Astrocyte of the cerebellum (primary cell): ENCODE data around the gene NAA80.

Experiments
- DNase-seq: peaks from one replicate; pipeline ENCODE4 v3.0.0-alpha.2; 2011; ENCODE audit warnings: low read depth
- H3K4me3 ChIP-seq: 2 replicates; pipeline ENCODE4 v1.5.1; 2011; ENCODE audit warnings: mild to moderate bottlenecking, low read depth, low read length, moderate library complexity
- CTCF ChIP-seq: IDR thresholded peaks from 2 replicates; pipeline ENCODE4 v1.5.1; 2012; ENCODE audit warnings: low read length, low read depth, moderate library complexity, mild to moderate bottlenecking; ENCODE audit errors: missing control alignments
- in situ Hi-C: cut with HindIII; loops from 2 replicates; pipeline ENCODE4 v1.10.0; 2017; ENCODE audit warnings: low sequenced_read_pairs

The NAA80 gene

GRCh38 chr3:50320853-50321335, 21.7 kb upstream of the NAA80 start:
- peak overlapping the region; percentile 77 for H3K4me3 ChIP-seq
- DNase-seq, result no peak
- in situ Hi-C loops, result no loop called here
- no peak for TF ChIP-seq CTCF

GRCh38 chr3:50319894-50320625, 20.9 kb upstream of the NAA80 start:
- no peak for TF ChIP-seq CTCF
- peak overlapping the region; percentile 77 for H3K4me3 ChIP-seq
- in situ Hi-C loops, result no loop called here
- no peak for DNase-seq

- DNase-seq, result no peak
- TF ChIP-seq CTCF, result no peak
- in situ Hi-C loops, result no loop called here
- H3K4me3 ChIP-seq, result no peak overlapping the region
Observed at GRCh38 chr3:50319181-50319893, 20.1 kb upstream of the NAA80 start.

- H3K4me3 ChIP-seq, result no peak overlapping the region
- in situ Hi-C loops, result no loop called here
- DNase-seq, result no peak
- TF ChIP-seq CTCF, result no peak
Observed at GRCh38 chr3:50318615-50319014, 19.4 kb upstream of the NAA80 start.

GRCh38 chr3:50318163-50318562, 19.0 kb upstream of the NAA80 start:
- no peak for TF ChIP-seq CTCF
- H3K4me3 ChIP-seq, result no peak overlapping the region
- no peak for DNase-seq
- in situ Hi-C loops, result no loop called here

- TF ChIP-seq CTCF, result no peak
- no peak for DNase-seq
- in situ Hi-C loops, result no loop called here
- no peak overlapping the region for H3K4me3 ChIP-seq
Observed at GRCh38 chr3:50317300-50317699, 18.1 kb upstream of the NAA80 start.
